PC-3 (cell line): ENCODE results near the gene MESP2. TPM values are rescaled to one million over a fixed set of nuclear protein-coding genes. Genes with fewer than 3 reads are reported as not detected.
A peak's percentile ranks its signal among the peaks of the same experiment; 100 is the strongest.

ENCODE experiments used
- ATAC-seq: fragments of 200-7000 bp; cut with Tn5 transposase; 2 replicates; pipeline ENCODE4 v1.9.1; 2020; ENCODE audit warnings: mild to moderate bottlenecking, moderate library complexity
- BruUV-seq: library from RNA; stranded (reverse); fragments of 400-500 nt; replicated peaks from 2 replicates; lab custom pipeline; 2021; lab: Mats Ljungman, UMichigan
- CTCF ChIA-PET: fragments of 300-600 bp; sonication (Branson Sonifier 250); formaldehyde crosslinking; loops from one replicate; lab custom pipeline; 2022; ENCODE audit warnings: antibody characterized with exemption; lab: Charles Lee
- POLR2A ChIA-PET: fragments of 300-600 bp; sonication (Branson Sonifier 250); formaldehyde crosslinking; loops from one replicate; lab custom pipeline; 2022; ENCODE audit warnings: antibody characterized with exemption; ENCODE audit not compliant: unreplicated experiment; lab: Charles Lee
- DNase-seq: peaks from one replicate; pipeline ENCODE4 v3.0.0-alpha.2; 2015
- H2AFZ ChIP-seq: fragments of 300-600 bp; sonication (generic); 2 replicates; pipeline ENCODE4 v1.6.0; 2016; ENCODE audit warnings: antibody characterized with exemption, low read length
- H3F3A ChIP-seq: fragments of 300-600 bp; sonication (generic); one replicate; pipeline ENCODE4 v1.6.0; 2017; ENCODE audit warnings: antibody characterized with exemption, low read length, control low read depth, mild to moderate bottlenecking; ENCODE audit not compliant: unreplicated experiment
- H3K27ac ChIP-seq: fragments of 300-600 bp; sonication (generic); 2 replicates; pipeline ENCODE4 v1.5.1; 2016; ENCODE audit warnings: mild to moderate bottlenecking, low read length
- H3K27me3 ChIP-seq: fragments of 300-600 bp; sonication (generic); 2 replicates; pipeline ENCODE4 v1.6.1; 2016; ENCODE audit warnings: low read length, mixed read lengths
- H3K36me3 ChIP-seq: fragments of 300-600 bp; sonication (generic); 2 replicates; pipeline ENCODE4 v1.6.1; 2016; ENCODE audit warnings: low read depth, mixed run types, low read length, mixed read lengths
- H3K4me1 ChIP-seq: fragments of 300-600 bp; sonication (generic); 2 replicates; pipeline ENCODE4 v1.5.1; 2016; ENCODE audit warnings: low read length; ENCODE audit not compliant: insufficient read depth
- H3K4me2 ChIP-seq: fragments of 300-600 bp; sonication (generic); 2 replicates; pipeline ENCODE4 v1.6.0; 2016; ENCODE audit warnings: low read length
- H3K4me3 ChIP-seq: fragments of 300-600 bp; sonication (generic); 2 replicates; pipeline ENCODE4 v1.5.1; 2016; ENCODE audit warnings: mild to moderate bottlenecking, low read length, mixed read lengths
- H3K79me2 ChIP-seq: fragments of 300-600 bp; sonication (generic); 2 replicates; pipeline ENCODE4 v1.6.1; 2017; ENCODE audit warnings: low read length, mixed read lengths
- H3K9ac ChIP-seq: fragments of 300-600 bp; sonication (generic); 2 replicates; pipeline ENCODE4 v1.6.0; 2016; ENCODE audit warnings: mild to moderate bottlenecking, low read length
- H3K9me2 ChIP-seq: fragments of 300-600 bp; sonication (generic); replicated peaks from 2 replicates; pipeline ENCODE4 v1.6.1; 2016; ENCODE audit warnings: mixed run types, low read length, mixed read lengths
- H3K9me3 ChIP-seq: fragments of 300-600 bp; sonication (generic); 2 replicates; pipeline ENCODE4 v1.6.1; 2016; ENCODE audit warnings: low read length, mixed read lengths
- H4K20me1 ChIP-seq: fragments of 300-600 bp; sonication (generic); 2 replicates; pipeline ENCODE4 v1.6.1; 2016; ENCODE audit warnings: low read length, mixed read lengths
- EZH2 ChIP-seq: fragments of 300-600 bp; sonication (generic); IDR thresholded peaks from one replicate; pipeline ENCODE4 v1.6.1; 2017; ENCODE audit warnings: antibody characterized with exemption, mild to moderate bottlenecking, low read length; ENCODE audit not compliant: unreplicated experiment
- EZH2phosphoT487 ChIP-seq: fragments of 300-600 bp; sonication (generic); IDR thresholded peaks from 2 replicates; pipeline ENCODE4 v1.6.1; 2018; ENCODE audit warnings: mild to moderate bottlenecking, antibody characterized with exemption, low read length, borderline replicate concordance
- intact Hi-C: fragments of 100-400 bp; cut with micrococcal nuclease; formaldehyde crosslinking; loops from 2 replicates; pipeline ENCODE4 v1.9.0; 2023
- total RNA-seq: library from RNA; depleted of rRNA; stranded (reverse); fragments of >200 nt; gene quantifications from 2 replicates; pipeline ENCODE4 v1.2.3, GENCODE V29; 2014
- TF ChIP-seq, protein P1 (sequence below): fragments of 300-600 bp; sonication (generic); conservative IDR thresholded peaks from 2 replicates; pipeline ENCODE4 v1.5.1; 2017; ENCODE audit warnings: antibody characterized with exemption, low read depth, mild to moderate bottlenecking, low read length

The MESP2 gene
- total RNA-seq, 1 experiment from 2014 or later, result 1.1 TPM

DNA sequence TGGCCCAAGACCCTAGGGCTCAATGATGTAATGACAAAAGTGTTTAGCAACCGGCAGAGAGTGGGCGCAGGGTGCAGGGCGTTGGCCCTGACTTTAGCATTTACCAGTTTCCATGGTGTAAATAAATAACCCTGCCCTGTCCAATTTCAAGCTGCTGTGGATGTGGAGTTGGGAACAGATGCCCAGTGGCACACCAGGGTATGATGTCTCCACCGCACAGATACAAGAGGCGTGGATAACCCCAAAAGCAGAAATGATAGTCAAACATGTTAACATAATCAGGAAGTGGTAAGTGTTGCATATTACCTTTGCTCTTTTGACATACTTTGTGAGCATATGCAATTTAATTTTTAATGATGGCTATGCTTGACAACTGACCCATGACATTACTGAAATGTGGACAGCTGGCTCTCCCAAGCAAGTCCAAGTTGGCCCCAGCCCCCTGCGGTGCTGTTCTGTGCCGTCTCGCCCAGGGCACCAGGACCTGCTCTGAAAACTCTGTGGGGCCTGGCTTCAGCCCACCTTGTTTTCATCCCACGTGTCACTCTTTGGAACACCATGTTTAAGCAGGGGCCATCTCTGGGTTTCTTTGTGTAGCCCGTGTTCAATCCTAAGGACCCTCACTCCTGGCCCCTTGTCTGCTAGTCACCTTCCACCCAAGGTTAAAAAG is 49.3 kb downstream of the MESP2 start:
- no peaks in the 10 kb centered on the region for H3K27me3 ChIP-seq
- no peaks in the 10 kb centered on the region for H3K36me3 ChIP-seq
- ChIA-PET POLR2A (no interaction called here), CTCF (no interaction called here)
- TF ChIP-seq EZH2phosphoT487 (no peak), EZH2 (no peak)
- TF ChIP-seq, protein P1, sequence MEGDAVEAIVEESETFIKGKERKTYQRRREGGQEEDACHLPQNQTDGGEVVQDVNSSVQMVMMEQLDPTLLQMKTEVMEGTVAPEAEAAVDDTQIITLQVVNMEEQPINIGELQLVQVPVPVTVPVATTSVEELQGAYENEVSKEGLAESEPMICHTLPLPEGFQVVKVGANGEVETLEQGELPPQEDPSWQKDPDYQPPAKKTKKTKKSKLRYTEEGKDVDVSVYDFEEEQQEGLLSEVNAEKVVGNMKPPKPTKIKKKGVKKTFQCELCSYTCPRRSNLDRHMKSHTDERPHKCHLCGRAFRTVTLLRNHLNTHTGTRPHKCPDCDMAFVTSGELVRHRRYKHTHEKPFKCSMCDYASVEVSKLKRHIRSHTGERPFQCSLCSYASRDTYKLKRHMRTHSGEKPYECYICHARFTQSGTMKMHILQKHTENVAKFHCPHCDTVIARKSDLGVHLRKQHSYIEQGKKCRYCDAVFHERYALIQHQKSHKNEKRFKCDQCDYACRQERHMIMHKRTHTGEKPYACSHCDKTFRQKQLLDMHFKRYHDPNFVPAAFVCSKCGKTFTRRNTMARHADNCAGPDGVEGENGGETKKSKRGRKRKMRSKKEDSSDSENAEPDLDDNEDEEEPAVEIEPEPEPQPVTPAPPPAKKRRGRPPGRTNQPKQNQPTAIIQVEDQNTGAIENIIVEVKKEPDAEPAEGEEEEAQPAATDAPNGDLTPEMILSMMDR, result no peak
- no peak overlapping the region for H3K4me3 ChIP-seq
- H2AFZ ChIP-seq, result no peak overlapping the region
- H3K9me3 ChIP-seq, result no peaks in the 10 kb centered on the region
- H3K4me1 ChIP-seq, result peaks cover 74% of the 10 kb centered on the region
- 0 out of 2 replicates have a peak, but pooled peaks cover 8% of the 10 kb centered on the region for H3K79me2 ChIP-seq
- H3K9me2 ChIP-seq, result no peaks in the 10 kb centered on the region
- H3K9ac ChIP-seq, result no peak overlapping the region
- BruUV-seq, result no TSS peak
- no peaks in the 10 kb centered on the region for H4K20me1 ChIP-seq
- DNase-seq, result no peak
- peaks cover 15% of the 10 kb centered on the region for H3F3A ChIP-seq
- intact Hi-C loops, result no loop called here
- no peak for ATAC-seq
- H3K4me2 ChIP-seq, result no peak overlapping the region
- H3K27ac ChIP-seq, result 0 out of 2 replicates have a peak overlapping the region, but pooled peaks have one; percentile 100

DNA sequence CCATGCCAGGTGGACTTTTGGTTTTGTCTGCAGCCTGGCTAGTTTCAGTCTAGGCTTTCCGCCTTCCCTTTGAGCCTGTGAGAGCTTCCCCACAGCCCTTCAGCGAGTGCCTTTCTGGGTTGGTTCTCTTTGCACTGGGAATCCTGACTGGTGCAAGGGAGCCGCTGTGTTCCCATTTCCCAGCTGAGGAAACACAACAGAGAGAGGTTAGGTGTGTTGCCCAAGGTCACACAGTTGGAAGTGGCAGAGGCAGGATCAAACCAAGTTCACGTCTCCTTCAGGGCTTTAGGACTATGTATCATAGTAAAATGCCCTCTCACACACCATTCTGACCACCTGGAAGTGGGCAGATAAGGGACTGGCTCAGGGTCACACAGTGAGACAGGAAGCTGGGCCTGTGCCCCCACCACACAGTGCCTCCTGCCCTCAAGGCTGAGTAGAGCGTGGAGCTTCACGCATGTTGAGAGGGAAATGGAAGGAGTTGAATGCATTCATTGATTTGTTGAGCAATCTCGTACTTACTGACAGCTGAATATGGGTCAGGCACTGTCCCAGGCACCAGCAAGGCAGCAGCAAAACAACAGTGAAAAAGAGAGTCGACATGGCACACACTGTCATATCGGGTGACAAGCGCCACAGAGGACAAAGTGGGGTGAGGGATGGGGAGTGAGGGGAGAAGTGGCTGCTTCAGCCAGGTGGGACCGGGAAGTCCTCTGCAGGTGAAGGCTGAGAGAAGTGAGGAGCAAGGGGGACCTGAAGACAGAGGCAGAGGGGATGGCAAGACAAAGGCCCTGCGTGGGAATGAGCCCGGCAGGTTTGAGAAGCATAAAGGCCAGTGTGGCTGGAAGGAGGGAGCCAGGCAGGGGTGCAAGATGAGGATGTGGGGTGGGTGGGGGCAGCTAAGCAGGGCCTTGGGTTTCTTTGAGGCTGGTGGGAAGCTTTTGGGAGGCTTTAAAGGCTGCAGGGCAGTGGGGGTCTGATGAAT is 50.8 kb downstream of the MESP2 start:
- no peak overlapping the region for H3K27ac ChIP-seq

More for the DNA sequence above, 50.8 kb downstream of the MESP2 start:
- no peak overlapping the region for H3K9ac ChIP-seq
- no peak for TF ChIP-seq EZH2phosphoT487
- TF ChIP-seq, protein P1, result no peak
- no peak for TF ChIP-seq EZH2
- H3K4me3 ChIP-seq, result no peak overlapping the region
- no peak overlapping the region for H3K4me2 ChIP-seq
- CTCF ChIA-PET, result no interaction called here
- H4K20me1 ChIP-seq, result no peaks in the 10 kb centered on the region
- no peaks in the 10 kb centered on the region for H3K36me3 ChIP-seq
- POLR2A ChIA-PET, result no interaction called here
- 0 out of 2 replicates have a peak, but pooled peaks cover 8% of the 10 kb centered on the region for H3K79me2 ChIP-seq
- peaks cover 70% of the 10 kb centered on the region for H3K4me1 ChIP-seq
- no peaks in the 10 kb centered on the region for H3K9me3 ChIP-seq
- peaks cover 7% of the 10 kb centered on the region for H3F3A ChIP-seq
- H3K9me2 ChIP-seq, result no peaks in the 10 kb centered on the region
- intact Hi-C loops, result no loop called here
- no TSS peak for BruUV-seq
- no peak for ATAC-seq
- no peak for DNase-seq
- H2AFZ ChIP-seq, result no peak overlapping the region
- no peaks in the 10 kb centered on the region for H3K27me3 ChIP-seq
